Measurements from ENCODE around the gene MLF2.

GRCh38 chr12:6735448-6736191 lies 17.3 kb downstream of the MLF2 start:
- TF ChIP-seq CTCF (IDR thresholded peaks at IDR 0.05), result peak; percentile 60 to 86 (median 72)
- no peak for TF ChIP-seq POLR2A (IDR thresholded peaks at IDR 0.05)
